ENCODE data around the gene KHK. TPM values are rescaled to one million over a fixed set of nuclear protein-coding genes. Genes with fewer than 3 reads are reported as not detected.

The KHK gene
- total RNA-seq, 1 experiment from 2014 or later: 0.63 TPM

Other genes starting within 250 kb of the KHK start
- gene DPYSL5, start 238.6 kb upstream of the KHK start, total RNA-seq (2014; rRNA removed; shearing (Covaris generic)): 1.2 TPM in 2 replicates
- 0.51 and 0.57 TPM in 2 replicates for gene MAPRE3, start 116.1 kb upstream of the KHK start, total RNA-seq (2014; rRNA removed; shearing (Covaris generic))
- gene TMEM214, start 53.8 kb upstream of the KHK start, total RNA-seq (2014; rRNA removed; shearing (Covaris generic)): 38.0 and 45.2 TPM in 2 replicates
- 71.4 and 72.4 TPM in 2 replicates for gene AGBL5, start 35.1 kb upstream of the KHK start, total RNA-seq (2014; rRNA removed; shearing (Covaris generic))
- 349 and 357 TPM in 2 replicates for gene OST4, start 15.1 kb upstream of the KHK start, total RNA-seq (2014; rRNA removed; shearing (Covaris generic))
- 80.5 and 87.7 TPM in 2 replicates for gene EMILIN1, start 8.2 kb upstream of the KHK start, total RNA-seq (2014; rRNA removed; shearing (Covaris generic))
- gene CGREF1, start 32.4 kb downstream of the KHK start, total RNA-seq (2014; rRNA removed; shearing (Covaris generic)): 0.08 TPM in 1 of 2 replicates, not detected in the other
- not detected in 2 replicates for gene ABHD1, start 37.0 kb downstream of the KHK start, total RNA-seq (2014; rRNA removed; shearing (Covaris generic))
- gene PREB, start 47.9 kb downstream of the KHK start, total RNA-seq (2014; rRNA removed; shearing (Covaris generic)): 62.3 and 64.8 TPM in 2 replicates
- not detected in 2 replicates for gene PRR30, start 52.6 kb downstream of the KHK start, total RNA-seq (2014; rRNA removed; shearing (Covaris generic))
- not detected in 2 replicates for gene TCF23, start 62.2 kb downstream of the KHK start, total RNA-seq (2014; rRNA removed; shearing (Covaris generic))
- 172 and 182 TPM in 2 replicates for gene ATRAID, start 125.3 kb downstream of the KHK start, total RNA-seq (2014; rRNA removed; shearing (Covaris generic))
- 74.3 and 95.9 TPM in 2 replicates for gene SLC5A6, start 125.5 kb downstream of the KHK start, total RNA-seq (2014; rRNA removed; shearing (Covaris generic))
- gene CAD, start 130.6 kb downstream of the KHK start, total RNA-seq (2014; rRNA removed; shearing (Covaris generic)): 57.8 and 61.4 TPM in 2 replicates
- 4.4 and 4.9 TPM in 2 replicates for gene SLC30A3, start 176.3 kb downstream of the KHK start, total RNA-seq (2014; rRNA removed; shearing (Covaris generic))
- not detected in 2 replicates for gene DNAJC5G, start 188.7 kb downstream of the KHK start, total RNA-seq (2014; rRNA removed; shearing (Covaris generic))
- 0.23 and 0.34 TPM in 2 replicates for gene TRIM54, start 195.7 kb downstream of the KHK start, total RNA-seq (2014; rRNA removed; shearing (Covaris generic))
- 0.32 and 1.6 TPM in 2 replicates for gene UCN, start 221.7 kb downstream of the KHK start, total RNA-seq (2014; rRNA removed; shearing (Covaris generic))
- gene MPV17, start 236.3 kb downstream of the KHK start, total RNA-seq (2014; rRNA removed; shearing (Covaris generic)): 74.2 and 76.6 TPM in 2 replicates

Data from SJCRH30 (cell line).